H1 (cell line): ENCODE results near the gene PLA2G4A. TPM values are rescaled to one million over a fixed set of nuclear protein-coding genes. Genes with fewer than 3 reads are reported as not detected.

Source experiments
- CTCF ChIA-PET: fragments of 300-600 bp; sonication (Branson Sonifier 250); formaldehyde crosslinking; loops from one replicate; lab custom pipeline; 2021; ENCODE audit not compliant: partially characterized antibody; lab: Charles Lee
- POLR2A ChIA-PET: fragments of 300-600 bp; sonication (Branson Sonifier 250); formaldehyde crosslinking; loops from one replicate; lab custom pipeline; 2021; ENCODE audit warnings: inconsistent platforms; ENCODE audit not compliant: partially characterized antibody; lab: Charles Lee
- DNase-seq, 2 experiments: peaks; one replicate each; pipeline versions ENCODE4 v3.0.0 to v3.0.0-alpha.2; 2010 to 2022; ENCODE audit warnings: low spot score in 2 of 2, low read depth in 1 of 2, mixed read lengths in 1 of 2
- FAIRE-seq: peaks from 2 replicates; lab custom pipeline; 2011; peaks lifted over from hg19 to GRCh38; lab: Jason Lieb, UNC
- H2AFZ ChIP-seq: 2 replicates; pipeline ENCODE4 v1.8.1; 2012; ENCODE audit warnings: low read length, inconsistent platforms
- H2AK5ac ChIP-seq: 2 replicates; pipeline ENCODE4 v1.6.1; 2013; ENCODE audit warnings: low read depth, low read length
- H2BK120ac ChIP-seq: replicated peaks from 2 replicates; pipeline ENCODE3; 2013; ENCODE audit warnings: low read depth, low read length, inconsistent platforms
- H2BK12ac ChIP-seq: 2 replicates; pipeline ENCODE4 v1.6.1; 2013; ENCODE audit warnings: low read depth, low read length
- H2BK15ac ChIP-seq: 2 replicates; pipeline ENCODE4 v1.6.1; 2013; ENCODE audit warnings: low read length
- H2BK20ac ChIP-seq: 2 replicates; pipeline ENCODE4 v1.6.1; 2013; ENCODE audit warnings: low read length
- H2BK5ac ChIP-seq: 2 replicates; pipeline ENCODE4 v1.6.1; 2013; ENCODE audit warnings: low read depth, low read length
- H3K14ac ChIP-seq: 2 replicates; pipeline ENCODE4 v1.6.1; 2013; ENCODE audit warnings: inconsistent platforms; ENCODE audit not compliant: insufficient read length
- H3K18ac ChIP-seq: 2 replicates; pipeline ENCODE4 v1.6.1; 2013; ENCODE audit warnings: low read length; ENCODE audit errors: extremely low read depth
- H3K23ac ChIP-seq: 2 replicates; pipeline ENCODE4 v1.6.1; 2013; ENCODE audit warnings: inconsistent platforms; ENCODE audit not compliant: insufficient read length
- H3K23me2 ChIP-seq: 2 replicates; pipeline ENCODE4 v1.6.1; 2013; ENCODE audit warnings: low read depth, low read length
- H3K27ac ChIP-seq: 2 replicates; pipeline ENCODE4 v1.6.1; 2011; ENCODE audit warnings: low read depth, low read length, inconsistent platforms
- H3K27me3 ChIP-seq, 4 experiments: replicated peaks in 1 of 4; 1 replicate in 1 of 4; 2 replicates in 3 of 4; pipeline versions ENCODE4 v1.6.1 to v1.8.1; 2011 to 2013; ENCODE audit warnings: low read length in 3 of 4, mild to moderate bottlenecking in 3 of 4, inconsistent platforms in 2 of 4, mixed read lengths in 2 of 4, moderate library complexity in 1 of 4; ENCODE audit not compliant: control insufficient read depth in 3 of 4, insufficient read depth in 3 of 4; ENCODE audit errors: extremely low read depth in 1 of 4
- H3K36me3 ChIP-seq, 4 experiments: 2 replicates each; pipeline versions ENCODE4 v1.6.1 to v1.8.1; 2011 to 2013; ENCODE audit warnings: mild to moderate bottlenecking in 4 of 4, low read length in 3 of 4, moderate library complexity in 2 of 4, control low read depth in 1 of 4, inconsistent platforms in 1 of 4; ENCODE audit not compliant: insufficient read depth in 4 of 4, control insufficient read depth in 2 of 4
- H3K4ac ChIP-seq: replicated peaks from 2 replicates; pipeline ENCODE3; 2013; ENCODE audit warnings: low read length, low read depth, mixed read lengths, inconsistent platforms; ENCODE audit not compliant: insufficient read length
- H3K4me1 ChIP-seq, 4 experiments: replicated peaks in 1 of 4; 1 replicate in 1 of 4; 2 replicates in 3 of 4; pipeline versions ENCODE4 v1.6.1 to v1.8.1; 2011 to 2013; ENCODE audit warnings: low read length in 3 of 4, inconsistent platforms in 2 of 4, mixed read lengths in 1 of 4; ENCODE audit not compliant: insufficient read depth in 4 of 4, control insufficient read depth in 3 of 4
- H3K4me2 ChIP-seq, 2 experiments: 2 replicates each; pipeline versions ENCODE4 v1.6.1 to v1.8.1; 2011 to 2013; ENCODE audit warnings: low read depth in 2 of 2, low read length in 2 of 2, control low read depth in 1 of 2, inconsistent platforms in 1 of 2, mild to moderate bottlenecking in 1 of 2; ENCODE audit not compliant: insufficient read depth in 1 of 2
- H3K4me3 ChIP-seq, 4 experiments: fragments of 200-600, 300-600 bp in 1 of 4; sonication (generic), shearing (Covaris generic), sonication (Bioruptor Twin) in 1 of 4; 2 replicates each; pipeline versions ENCODE4 v1.5.1 to v1.8.1; 2011 to 2016; ENCODE audit warnings: low read length in 4 of 4, low read depth in 3 of 4, control low read depth in 2 of 4, inconsistent platforms in 2 of 4, mild to moderate bottlenecking in 2 of 4, mixed read lengths in 1 of 4, moderate library complexity in 1 of 4; ENCODE audit not compliant: insufficient read depth in 2 of 4; ENCODE audit errors: extremely low read depth in 1 of 4
- H3K56ac ChIP-seq: replicated peaks from 2 replicates; pipeline ENCODE3; 2013; ENCODE audit warnings: low read depth, mild to moderate bottlenecking, mixed read lengths, low read length, inconsistent platforms; ENCODE audit not compliant: insufficient read length
- H3K79me1 ChIP-seq: 2 replicates; pipeline ENCODE4 v1.6.1; 2013; ENCODE audit warnings: low read depth, low read length, control low read depth
- H3K79me2 ChIP-seq, 2 experiments: 2 replicates each; pipeline versions ENCODE4 v1.6.1 to v1.8.1; 2012 to 2013; ENCODE audit warnings: low read length in 2 of 2, mild to moderate bottlenecking in 2 of 2, inconsistent platforms in 1 of 2; ENCODE audit not compliant: insufficient read depth in 2 of 2, control insufficient read depth in 1 of 2
- H3K9ac ChIP-seq, 4 experiments: replicated peaks in 1 of 4; 1 replicate in 1 of 4; 2 replicates in 3 of 4; pipeline versions ENCODE4 v1.6.1 to v1.8.1; 2011 to 2013; ENCODE audit warnings: low read depth in 3 of 4, low read length in 3 of 4, control low read depth in 2 of 4, mild to moderate bottlenecking in 2 of 4, moderate library complexity in 2 of 4, inconsistent platforms in 1 of 4; ENCODE audit errors: extremely low read depth in 1 of 4
- H3K9me3 ChIP-seq, 2 experiments: 2 replicates each; pipeline versions ENCODE4 v1.6.1 to v1.8.1; 2012 to 2013; ENCODE audit warnings: mild to moderate bottlenecking in 2 of 2, moderate library complexity in 2 of 2, control low read depth in 1 of 2, inconsistent platforms in 1 of 2, low read depth in 1 of 2, low read length in 1 of 2, mixed read lengths in 1 of 2; ENCODE audit not compliant: insufficient read depth in 2 of 2
- H4K20me1 ChIP-seq, 2 experiments: replicated peaks in 1 of 2; 2 replicates each; pipeline versions ENCODE3 to v1.8.1; 2011 to 2013; ENCODE audit warnings: inconsistent platforms in 2 of 2, low read length in 2 of 2, mild to moderate bottlenecking in 1 of 2; ENCODE audit not compliant: insufficient read depth in 2 of 2, control insufficient read depth in 1 of 2
- H4K5ac ChIP-seq: 2 replicates; pipeline ENCODE4 v1.6.1; 2013; ENCODE audit warnings: low read length, low read depth, mixed read lengths, inconsistent platforms; ENCODE audit not compliant: insufficient read length
- H4K8ac ChIP-seq: 2 replicates; pipeline ENCODE4 v1.8.0; 2013; ENCODE audit warnings: mild to moderate bottlenecking, moderate library complexity, low read length, inconsistent platforms; ENCODE audit not compliant: insufficient read depth; ENCODE audit errors: extremely low read depth
- H4K91ac ChIP-seq: replicated peaks from 2 replicates; pipeline ENCODE3; 2013; ENCODE audit warnings: low read length, mixed read lengths, inconsistent platforms; ENCODE audit not compliant: insufficient read length
- EZH2 ChIP-seq: fragments of 200-600 bp; sonication (generic); IDR thresholded peaks from 2 replicates; pipeline ENCODE4 v1.7.1; 2012; ENCODE audit warnings: low read depth, mild to moderate bottlenecking, moderate library complexity, low read length, inconsistent platforms; ENCODE audit not compliant: severe bottlenecking
- USF2 ChIP-seq: IDR thresholded peaks from 2 replicates; pipeline ENCODE4 v1.6.1; 2011; ENCODE audit warnings: low read length, improper control_type of control experiment
- ZNF274 ChIP-seq: IDR thresholded peaks from 2 replicates; pipeline ENCODE4 v1.7.0; 2012; ENCODE audit warnings: low read length, borderline replicate concordance; ENCODE audit errors: extremely low read depth
- polyA plus RNA-seq, 7 experiments: library from polyadenylated mRNA; depleted of rRNA in 3 of 7; stranded (reverse) in 5 of 7; unstranded in 2 of 7; fragments of >200 nt in 5 of 7; fragments of 200-250 nt in 2 of 7; gene quantifications; 1 replicate in 5 of 7; 2 replicates in 1 of 7; 4 replicates in 1 of 7; pipeline versions ENCODE4 v1.2.1 to v1.2.3, GENCODE V29; 2011 to 2013; ENCODE audit warnings: missing spikeins in 2 of 7, mixed read lengths in 2 of 7
- total RNA-seq: library from RNA; stranded (reverse); fragmentation: NEBNext Ultra II Directional; extraction: Animal tissue kit (Norgen Biotek cat#: 25700); gene quantifications from 2 replicates; pipeline ENCODE4 v1.2.1, GENCODE V29; 2021

PLA2G4A gene
- total and polyA plus RNA-seq, 2 of the 8 experiments (the other 6 are each of a cell fraction or from before 2014, with no cell fraction given): 0.63 to 1.4 TPM

DNA sequence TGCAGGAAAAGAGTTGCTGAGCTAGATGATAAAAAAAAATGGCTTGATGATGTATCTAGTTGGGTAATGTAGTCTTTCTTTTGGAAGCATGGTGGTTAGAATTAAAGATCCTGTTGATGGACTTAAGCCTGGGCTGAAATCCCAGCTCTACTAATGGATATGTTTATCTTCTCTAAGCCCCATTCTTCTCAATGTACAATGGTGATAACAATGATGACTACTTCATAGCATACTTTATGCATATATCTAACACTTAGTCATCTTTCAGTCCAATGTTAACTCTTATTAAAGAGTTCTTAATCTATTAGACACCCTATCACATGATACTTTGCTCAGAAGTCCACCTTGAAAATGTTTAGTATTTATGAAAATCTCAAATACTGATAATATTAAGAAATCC is 189.5 kb downstream of the PLA2G4A start:
- Histone ChIP-seq H3K27me3 (no peaks in the 10 kb centered on the region), H4K5ac (no peak overlapping the region), H4K91ac (no peak overlapping the region), H3K36me3 (no peaks in the 10 kb centered on the region), H2BK5ac (no peak overlapping the region), H2AFZ (no peak overlapping the region), H3K79me2 (no peaks in the 10 kb centered on the region), H3K56ac (no peak overlapping the region), H3K4me3 (no peak overlapping the region), H3K18ac (no peak overlapping the region), H4K8ac (no peak overlapping the region), H3K14ac (no peak overlapping the region), H2BK120ac (no peak overlapping the region), H3K9me3 (no peaks in the 10 kb centered on the region), H3K4me2 (no peak overlapping the region), H2BK12ac (no peak overlapping the region), H3K27ac (no peak overlapping the region), H2AK5ac (no peak overlapping the region), H3K4ac (no peak overlapping the region), H2BK20ac (no peak overlapping the region), H2BK15ac (no peak overlapping the region), H3K23ac (no peak overlapping the region), H4K20me1 (no peaks in the 10 kb centered on the region), H3K79me1 (no peaks in the 10 kb centered on the region), H3K9ac (no peak overlapping the region), H3K23me2 (no peaks in the 10 kb centered on the region), H3K4me1 (no peaks in the 10 kb centered on the region)
- no peak for TF ChIP-seq USF2
- no peak for TF ChIP-seq EZH2
- no peak for TF ChIP-seq ZNF274
- no peak for FAIRE-seq
- ChIA-PET POLR2A (no interaction called here), CTCF (interaction anchor here (0.8 kb wide), 1 partner anchor 15 kb away, joined by 3 read pairs; no protein-coding TSS in a partner anchor)
- DNase-seq: no peak
